Activated CD8-positive, alpha-beta T cell treated with anti-CD3 and anti-CD28 coated beads for 36 hours (primary cell): ENCODE data around the gene DNAL1. TPM values are rescaled to one million over a fixed set of nuclear protein-coding genes. Genes with fewer than 3 reads are reported as not detected.

ENCODE experiments used
- ATAC-seq: fragments of 200-7000 bp; cut with Tn5 transposase; one replicate; pipeline ENCODE4 v1.10.0; 2021; ENCODE audit warnings: mild to moderate bottlenecking, moderate library complexity
- CTCF ChIA-PET: fragments of 350-600 bp; sonication (Branson Sonifier 250); formaldehyde crosslinking; loops from one replicate; lab custom pipeline; 2021; ENCODE audit warnings: antibody characterized with exemption; lab: Charles Lee
- POLR2A ChIA-PET: fragments of 350-600 bp; sonication (Branson Sonifier 250); formaldehyde crosslinking; loops from one replicate; lab custom pipeline; 2021; ENCODE audit warnings: antibody characterized with exemption; lab: Charles Lee
- DNase-seq: peaks from one replicate; pipeline ENCODE4 v3.0.0-alpha.2; 2020
- H3K27ac Mint-ChIP-seq: one replicate; pipeline ENCODE4 v1.8.0; 2021; ENCODE audit warnings: mild to moderate bottlenecking, mixed read lengths
- H3K27me3 Mint-ChIP-seq: one replicate; pipeline ENCODE4 v1.8.0; 2021; ENCODE audit warnings: mixed read lengths
- H3K36me3 Mint-ChIP-seq: one replicate; pipeline ENCODE4 v1.8.0; 2021; ENCODE audit warnings: low read depth, mixed read lengths
- H3K4me1 Mint-ChIP-seq: one replicate; pipeline ENCODE4 v1.8.0; 2021; ENCODE audit warnings: low read depth, mixed read lengths
- H3K4me3 Mint-ChIP-seq: one replicate; pipeline ENCODE4 v1.8.0; 2021; ENCODE audit warnings: mild to moderate bottlenecking, moderate library complexity, mixed read lengths
- H3K9me3 Mint-ChIP-seq: one replicate; pipeline ENCODE4 v1.8.0; 2021; ENCODE audit warnings: mixed read lengths
- intact Hi-C: fragments of 100-400 bp; cut with micrococcal nuclease; formaldehyde crosslinking; loops from one replicate; pipeline ENCODE4 v1.10.0; 2022
- total RNA-seq, 2 experiments: library from RNA; stranded (reverse); gene quantifications; one replicate each; pipeline ENCODE4 v1.2.3, GENCODE V29; 2021
- TF ChIP-seq, protein P1 (sequence below): fragments of 200-600 bp; IDR thresholded peaks from one replicate; pipeline ENCODE4 v1.8.0; 2022; ENCODE audit warnings: antibody characterized with exemption, mild to moderate bottlenecking

Gene DNAL1
- total RNA-seq, 2 experiments from 2014 or later, result 4.8 to 5.9 TPM

DNA sequence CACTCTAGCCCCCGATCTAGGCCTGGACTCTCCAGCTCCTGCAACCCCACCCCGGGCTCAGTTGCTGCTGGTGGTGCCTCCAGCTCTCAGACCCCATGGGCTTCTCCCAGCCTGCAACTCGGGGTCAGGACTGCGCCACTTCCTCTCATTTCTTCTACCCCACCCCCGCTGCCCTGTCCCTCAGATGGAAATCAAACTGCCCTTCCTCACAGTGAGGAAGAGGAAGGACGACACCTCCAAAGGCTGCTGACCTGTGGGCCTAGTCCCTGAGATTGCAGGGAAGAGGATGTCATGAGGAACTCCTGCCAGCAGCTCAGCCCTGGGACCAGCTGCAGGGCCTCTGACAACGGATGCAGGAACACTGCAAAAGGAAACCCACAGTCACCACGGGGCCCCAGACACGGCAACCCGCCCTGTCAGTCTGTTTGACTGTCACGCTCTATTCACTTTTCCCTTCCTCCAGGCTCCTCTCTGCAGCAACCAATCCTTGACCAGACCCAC is 98.7 kb downstream of the DNAL1 start:
- POLR2A ChIA-PET, result interaction anchor here (0.8 to 12.2 kb wide), 6 partner anchors 9 to 109 kb away, joined by 3 to 236 read pairs (median 16); partner anchors contain the start of gene PTGR2
- ATAC-seq (peak; percentile 31), DNase-seq (peak; percentile 75)
- Mint-ChIP-seq H3K27ac (peak overlapping the region; percentile 98), H3K4me3 (peak overlapping the region; percentile 74), H3K27me3 (no peaks in the 10 kb centered on the region), H3K4me1 (peaks cover 90% of the 10 kb centered on the region), H3K9me3 (no peaks in the 10 kb centered on the region), H3K36me3 (peaks cover 17% of the 10 kb centered on the region)
- TF ChIP-seq, protein P1, sequence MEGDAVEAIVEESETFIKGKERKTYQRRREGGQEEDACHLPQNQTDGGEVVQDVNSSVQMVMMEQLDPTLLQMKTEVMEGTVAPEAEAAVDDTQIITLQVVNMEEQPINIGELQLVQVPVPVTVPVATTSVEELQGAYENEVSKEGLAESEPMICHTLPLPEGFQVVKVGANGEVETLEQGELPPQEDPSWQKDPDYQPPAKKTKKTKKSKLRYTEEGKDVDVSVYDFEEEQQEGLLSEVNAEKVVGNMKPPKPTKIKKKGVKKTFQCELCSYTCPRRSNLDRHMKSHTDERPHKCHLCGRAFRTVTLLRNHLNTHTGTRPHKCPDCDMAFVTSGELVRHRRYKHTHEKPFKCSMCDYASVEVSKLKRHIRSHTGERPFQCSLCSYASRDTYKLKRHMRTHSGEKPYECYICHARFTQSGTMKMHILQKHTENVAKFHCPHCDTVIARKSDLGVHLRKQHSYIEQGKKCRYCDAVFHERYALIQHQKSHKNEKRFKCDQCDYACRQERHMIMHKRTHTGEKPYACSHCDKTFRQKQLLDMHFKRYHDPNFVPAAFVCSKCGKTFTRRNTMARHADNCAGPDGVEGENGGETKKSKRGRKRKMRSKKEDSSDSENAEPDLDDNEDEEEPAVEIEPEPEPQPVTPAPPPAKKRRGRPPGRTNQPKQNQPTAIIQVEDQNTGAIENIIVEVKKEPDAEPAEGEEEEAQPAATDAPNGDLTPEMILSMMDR, result no peak
- CTCF ChIA-PET, result interaction anchor here (0.9 to 8.7 kb wide), 7 partner anchors 12 to 107 kb away, joined by 3 to 123 read pairs (median 9); a partner anchor contains a TSS
- intact Hi-C loops, result loop anchor here (2.0 to 5.0 kb wide), 2 partner anchors 13 to 84 kb away; no protein-coding TSS in a partner anchor

DNA sequence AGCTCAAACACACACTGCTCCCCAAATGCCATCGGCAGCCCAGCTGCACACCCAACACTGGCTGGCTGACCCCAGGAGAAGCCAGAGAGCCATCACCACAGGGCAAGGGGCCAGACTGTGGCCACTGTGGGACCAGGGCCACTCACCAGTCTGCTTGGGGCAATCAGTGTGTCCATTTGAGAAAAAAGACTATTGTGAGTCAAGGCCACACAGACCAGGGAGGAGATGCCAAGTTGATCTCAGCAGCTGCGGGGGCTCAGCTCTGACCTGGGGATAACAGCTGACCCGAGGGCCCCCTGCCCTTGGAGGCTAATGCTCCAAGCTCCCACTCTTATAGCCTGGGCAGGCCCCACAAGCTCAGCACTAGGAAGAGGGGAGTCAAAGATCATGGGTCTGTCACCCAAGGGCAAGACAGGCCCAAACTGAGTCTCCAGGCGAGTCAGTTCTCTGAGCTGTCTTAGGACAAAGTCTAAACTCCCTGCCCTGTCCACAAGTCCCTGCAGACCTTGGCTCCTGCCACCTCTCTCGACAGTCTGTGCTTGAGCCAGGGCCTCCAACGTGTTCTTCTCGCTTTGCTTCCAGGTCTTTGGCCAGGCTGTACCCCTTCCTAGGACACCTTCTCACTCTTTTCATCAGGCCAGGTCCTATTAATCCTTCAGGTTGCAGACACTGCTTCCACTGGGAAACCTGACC is 99.5 kb downstream of the DNAL1 start:
- ATAC-seq, result no peak
- peaks cover 13% of the 10 kb centered on the region for H3K36me3 Mint-ChIP-seq
- POLR2A ChIA-PET, result interaction anchor here (8.9 to 12.2 kb wide), 2 partner anchors 12 to 42 kb away, joined by 59 to 236 read pairs; a partner anchor contains a TSS

DNA sequence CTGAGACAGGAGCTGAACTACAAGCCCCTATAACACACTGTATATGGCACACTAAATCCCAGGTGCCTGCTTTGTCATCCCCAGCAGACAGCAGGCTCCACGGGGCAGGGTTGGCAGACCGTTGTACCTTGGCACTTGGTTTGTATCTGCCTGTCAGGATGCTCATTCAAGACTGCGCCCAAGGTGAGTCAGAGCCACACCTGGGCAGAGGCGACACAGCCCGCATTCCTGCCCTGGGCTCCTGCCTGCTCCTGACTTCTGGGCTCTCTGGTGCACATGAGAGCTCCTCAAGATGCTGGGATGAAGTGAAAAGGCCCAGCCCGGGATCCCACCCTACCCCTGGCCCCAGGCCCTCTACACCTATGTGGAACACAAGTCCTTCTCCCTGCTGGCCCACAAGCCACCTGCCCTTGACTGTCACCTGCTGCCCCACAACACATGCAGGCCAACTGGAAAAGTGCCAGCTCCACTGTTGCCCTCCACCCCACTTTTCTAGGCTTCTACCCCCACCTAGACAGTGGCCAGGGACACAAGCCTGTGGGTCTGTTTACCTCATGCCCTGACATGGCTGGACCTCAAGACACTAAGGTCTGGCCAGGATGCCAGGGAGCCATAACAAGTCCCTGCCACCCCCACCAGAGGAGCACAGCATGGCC is 100.2 kb downstream of the DNAL1 start:
- TF ChIP-seq, protein P1, result no peak
- H3K4me1 Mint-ChIP-seq, result peaks cover 100% of the 10 kb centered on the region
- DNase-seq (no peak), ATAC-seq (no peak)
- peaks cover 10% of the 10 kb centered on the region for H3K36me3 Mint-ChIP-seq
- no peaks in the 10 kb centered on the region for H3K27me3 Mint-ChIP-seq
- CTCF ChIA-PET, result interaction anchor here (1.0 to 8.7 kb wide), 4 partner anchors 11 to 81 kb away, joined by 4 to 123 read pairs (median 82); a partner anchor contains a TSS
- H3K9me3 Mint-ChIP-seq, result no peaks in the 10 kb centered on the region
- H3K27ac Mint-ChIP-seq, result peak overlapping the region; percentile 98
- peak overlapping the region; percentile 74 for H3K4me3 Mint-ChIP-seq
- intact Hi-C loops, result loop anchor here (5.0 kb wide), 1 partner anchor 82 kb away; no protein-coding TSS in a partner anchor
- POLR2A ChIA-PET, result interaction anchor here (8.9 to 12.2 kb wide), 2 partner anchors 11 to 42 kb away, joined by 59 to 236 read pairs; a partner anchor contains a TSS

More for the DNA sequence above, 99.5 kb downstream of the DNAL1 start:
- CTCF ChIA-PET, result interaction anchor here (1.0 to 8.7 kb wide), 4 partner anchors 11 to 82 kb away, joined by 4 to 123 read pairs (median 82); a partner anchor contains a TSS
- intact Hi-C loops, result loop anchor here (5.0 kb wide), 1 partner anchor 83 kb away; no protein-coding TSS in a partner anchor
- TF ChIP-seq, protein P1, result no peak
- DNase-seq, result no peak
- peak overlapping the region; percentile 98 for H3K27ac Mint-ChIP-seq
- peak overlapping the region; percentile 74 for H3K4me3 Mint-ChIP-seq
- no peaks in the 10 kb centered on the region for H3K9me3 Mint-ChIP-seq
- peaks cover 96% of the 10 kb centered on the region for H3K4me1 Mint-ChIP-seq
- no peaks in the 10 kb centered on the region for H3K27me3 Mint-ChIP-seq

DNA sequence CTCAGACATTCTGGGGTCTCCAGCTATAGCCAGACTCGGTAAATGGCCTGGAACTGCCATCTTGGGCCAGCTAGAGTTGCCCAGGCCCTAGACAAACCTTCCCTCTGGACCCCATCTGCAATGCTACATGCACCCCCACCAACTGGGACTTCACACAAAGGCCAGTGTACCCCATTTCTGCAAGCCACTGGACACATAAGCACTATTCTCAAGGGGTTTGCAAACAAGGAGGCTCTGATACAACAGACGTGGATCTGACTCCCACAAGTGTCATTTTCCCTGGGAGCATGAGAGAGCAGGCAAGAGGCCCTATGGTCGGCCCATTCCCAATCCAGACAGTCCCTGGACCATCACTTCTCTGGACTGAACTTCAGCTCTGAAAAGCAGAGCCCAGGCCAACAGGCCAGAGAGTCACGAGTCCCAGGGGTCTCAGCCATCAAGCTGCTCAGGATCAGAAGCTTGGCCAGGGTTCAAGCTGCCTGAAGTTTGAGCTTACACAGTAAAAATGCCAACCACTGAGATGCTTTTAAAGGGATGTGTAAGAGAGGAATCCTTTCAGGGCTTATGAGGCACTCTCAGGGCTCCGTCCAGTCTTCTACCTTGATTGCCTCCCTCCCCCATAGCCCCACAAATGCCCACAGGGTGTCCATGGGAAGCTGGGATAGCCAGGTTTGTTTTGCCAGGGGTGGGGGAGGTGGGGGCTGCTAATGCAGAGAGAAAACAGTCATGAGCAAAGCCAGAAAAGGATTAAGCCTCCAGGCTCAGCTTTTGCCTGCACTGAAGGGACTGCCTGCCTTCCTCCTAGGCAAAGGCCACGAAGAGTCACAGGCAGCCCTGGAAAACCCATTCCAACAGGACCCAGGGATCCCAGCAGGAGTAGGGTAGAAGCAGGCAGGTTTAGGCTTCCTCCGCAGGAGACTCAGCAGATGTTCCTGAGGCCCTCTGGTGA is 101.1 kb downstream of the DNAL1 start:
- H3K4me3 Mint-ChIP-seq, result no peak overlapping the region
- POLR2A ChIA-PET, result interaction anchor here (0.9 to 12.2 kb wide), 3 partner anchors 10 to 41 kb away, joined by 3 to 236 read pairs (median 59); a partner anchor contains a TSS
- TF ChIP-seq, protein P1, result no peak
- peaks cover 12% of the 10 kb centered on the region for H3K36me3 Mint-ChIP-seq
- peaks cover 100% of the 10 kb centered on the region for H3K4me1 Mint-ChIP-seq
- ATAC-seq (no peak), DNase-seq (no peak)
- peak overlapping the region; percentile 87 for H3K27ac Mint-ChIP-seq
- intact Hi-C loops, result no loop called here
- no peaks in the 10 kb centered on the region for H3K9me3 Mint-ChIP-seq
- CTCF ChIA-PET, result interaction anchor here (7.7 to 8.7 kb wide), 3 partner anchors 10 to 80 kb away, joined by 63 to 123 read pairs (median 102); a partner anchor contains a TSS
- no peaks in the 10 kb centered on the region for H3K27me3 Mint-ChIP-seq
